GM19099 (cell line): ENCODE measurements around the gene SMKR1.

Experiments
- POLR2A ChIP-seq: IDR thresholded peaks from 3 replicates; pipeline ENCODE4 v1.6.1; 2011; ENCODE audit warnings: low read depth; ENCODE audit not compliant: insufficient read length; ENCODE audit errors: extremely low read depth

Gene SMKR1

DNA sequence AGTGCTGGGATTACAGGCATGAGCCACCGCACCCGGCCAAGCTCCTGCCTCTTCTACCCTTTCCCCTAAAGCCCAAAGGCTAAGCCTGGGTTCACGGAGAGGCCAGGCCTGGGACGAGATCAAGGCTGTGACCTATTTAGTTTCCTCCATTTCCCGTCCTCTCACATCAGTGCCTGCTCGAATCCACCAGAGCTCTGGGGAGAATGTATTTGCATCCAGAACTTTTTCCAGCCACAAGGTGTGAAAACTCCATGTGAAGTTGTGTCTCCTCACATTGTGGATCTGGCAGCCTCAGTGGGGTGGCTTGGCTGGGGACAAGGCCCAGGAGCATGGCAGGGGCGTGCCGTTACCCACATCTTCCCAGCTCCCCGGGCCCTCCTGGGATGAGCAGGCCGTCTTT lies 38.0 kb downstream of the SMKR1 start:
- TF ChIP-seq POLR2A: no peak

DNA sequence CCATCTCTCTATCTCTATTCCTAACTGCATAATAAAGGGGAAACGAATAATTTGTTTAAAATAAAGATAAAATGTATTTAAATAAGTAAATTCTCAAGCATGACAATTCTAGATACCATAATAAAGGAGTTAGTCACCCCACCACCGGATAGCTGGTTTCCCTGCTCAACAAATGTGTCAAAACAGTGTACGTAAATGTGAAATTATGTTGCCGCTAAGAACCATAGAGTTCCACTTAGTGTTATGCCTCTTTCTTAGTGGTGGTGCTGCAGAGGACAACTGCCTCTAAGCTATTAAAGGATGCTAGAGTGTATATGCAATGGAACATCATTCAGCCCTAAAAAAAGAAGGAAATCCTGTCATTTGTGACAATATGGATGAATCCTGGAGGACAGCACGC lies 42.4 kb downstream of the SMKR1 start:
- TF ChIP-seq POLR2A: no peak

DNA sequence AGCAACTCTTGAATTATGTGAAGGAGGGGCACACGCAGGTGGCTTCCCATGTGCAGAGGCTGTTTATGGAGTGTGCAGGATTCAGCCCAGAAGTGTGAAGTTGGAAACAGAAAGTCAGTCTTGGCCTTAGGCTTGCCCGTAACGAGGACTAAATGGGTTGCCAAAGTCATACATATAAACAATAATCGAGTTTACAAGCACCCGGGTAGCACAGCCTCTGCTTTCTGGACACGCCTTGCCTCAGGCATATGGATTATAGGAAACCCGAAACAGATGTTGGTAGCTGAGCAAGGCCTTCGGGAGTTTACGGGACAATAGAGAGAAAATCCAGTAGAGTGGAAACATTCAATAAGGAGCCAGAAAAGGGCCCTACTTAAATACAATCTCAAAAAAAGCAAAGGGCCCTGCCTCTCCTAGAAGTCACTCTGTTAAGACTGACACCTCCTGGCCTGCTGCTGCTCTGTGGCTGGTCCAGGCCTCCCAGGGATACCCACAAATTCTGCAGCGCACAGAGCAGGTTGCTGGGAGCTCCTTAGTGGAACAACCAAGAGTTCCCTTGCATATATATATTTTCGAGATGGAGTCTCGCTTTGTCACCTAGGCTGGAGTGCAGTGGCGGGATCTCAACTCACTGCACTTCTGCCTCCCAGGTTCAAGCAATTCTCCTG lies 48.5 kb downstream of the SMKR1 start:
- TF ChIP-seq POLR2A: no peak

DNA sequence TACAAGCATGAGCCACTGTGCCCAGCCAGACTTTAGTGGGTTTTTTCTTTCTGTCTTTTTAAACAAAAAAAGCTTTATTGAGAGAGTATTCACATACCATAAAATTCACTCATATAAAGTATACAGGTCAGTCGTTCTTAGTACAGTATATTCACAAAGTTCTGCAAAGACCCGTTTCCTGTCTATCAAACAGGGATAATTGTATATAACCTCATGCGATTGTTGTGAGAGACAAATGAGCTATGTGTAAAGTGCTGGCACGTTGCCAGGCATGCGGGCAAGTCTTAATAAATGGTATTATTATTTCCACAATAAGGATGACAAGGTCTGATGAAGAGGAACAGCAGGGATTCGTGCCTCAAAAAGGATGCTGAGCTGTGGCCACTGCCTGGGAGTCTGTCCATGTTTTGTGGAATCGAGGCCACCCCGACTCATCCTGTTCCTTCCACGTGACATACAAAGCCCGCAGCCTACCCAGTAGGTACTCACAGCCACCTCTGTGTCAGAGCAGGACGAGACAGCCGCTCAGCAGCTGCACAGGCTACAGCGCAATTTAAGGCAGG lies 51.6 kb downstream of the SMKR1 start:
- TF ChIP-seq POLR2A: no peak

DNA sequence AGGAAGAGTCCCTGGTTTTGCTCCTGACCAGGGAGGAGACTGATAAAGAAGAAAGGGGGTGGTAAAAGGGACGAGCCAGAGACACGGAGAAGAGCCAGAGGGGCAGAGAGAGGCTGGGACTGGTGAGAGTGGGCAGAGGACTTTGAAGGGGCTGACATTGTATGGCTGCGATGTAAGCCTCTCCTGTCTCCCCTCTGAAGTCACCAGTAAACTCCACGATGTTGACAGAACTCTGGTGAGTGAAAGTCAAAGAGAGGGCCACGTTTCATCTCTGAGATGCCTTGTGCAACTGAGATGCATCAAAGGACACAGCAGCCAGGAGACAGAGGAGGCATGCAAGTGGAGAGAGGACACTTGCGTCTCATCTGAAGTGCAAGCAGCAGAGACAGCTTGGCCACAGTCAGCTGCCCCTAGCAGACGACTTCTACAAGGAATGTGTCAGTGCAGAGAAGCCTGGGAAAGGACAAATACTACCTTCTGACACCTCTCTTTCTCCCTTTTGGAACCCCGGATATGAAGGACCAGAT lies 54.3 kb downstream of the SMKR1 start:
- no peak for TF ChIP-seq POLR2A

DNA sequence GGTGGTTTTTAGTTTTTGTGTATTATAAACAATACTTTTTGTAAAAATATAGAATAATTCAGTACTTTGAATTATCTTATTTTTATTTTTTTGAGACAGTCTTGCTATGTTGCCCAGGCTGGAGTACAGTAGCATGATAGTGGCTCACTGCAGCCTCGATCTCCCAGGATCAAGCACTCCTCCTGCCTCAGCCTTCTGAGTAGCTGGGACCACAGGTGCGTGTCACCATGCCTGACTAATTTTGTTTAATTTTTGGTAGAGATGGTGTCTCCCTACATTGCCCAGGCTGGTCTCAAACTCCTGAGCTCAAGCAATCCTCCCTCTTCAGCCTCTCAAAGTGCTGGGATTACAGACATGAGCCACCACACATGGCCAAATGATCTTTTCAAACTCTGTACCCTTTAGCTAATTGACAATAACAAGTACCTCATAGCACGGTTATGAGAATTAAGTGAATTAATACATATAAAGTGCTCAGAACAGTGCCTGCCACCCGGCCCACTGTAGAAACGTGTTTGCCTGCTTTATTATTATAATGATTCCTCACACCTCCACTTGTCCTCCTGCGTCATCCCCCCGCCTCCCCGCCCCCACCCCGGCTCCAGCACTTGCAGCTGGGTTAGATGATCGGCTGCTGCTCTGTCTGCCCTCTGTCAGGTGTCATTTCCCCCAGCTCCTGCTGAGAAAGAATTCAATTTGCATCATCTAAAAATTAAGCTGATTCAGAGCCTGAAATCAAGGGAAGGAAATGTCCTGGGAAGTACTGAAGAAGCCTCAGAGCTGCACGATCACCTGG lies 55.6 kb downstream of the SMKR1 start:
- no peak for TF ChIP-seq POLR2A

DNA sequence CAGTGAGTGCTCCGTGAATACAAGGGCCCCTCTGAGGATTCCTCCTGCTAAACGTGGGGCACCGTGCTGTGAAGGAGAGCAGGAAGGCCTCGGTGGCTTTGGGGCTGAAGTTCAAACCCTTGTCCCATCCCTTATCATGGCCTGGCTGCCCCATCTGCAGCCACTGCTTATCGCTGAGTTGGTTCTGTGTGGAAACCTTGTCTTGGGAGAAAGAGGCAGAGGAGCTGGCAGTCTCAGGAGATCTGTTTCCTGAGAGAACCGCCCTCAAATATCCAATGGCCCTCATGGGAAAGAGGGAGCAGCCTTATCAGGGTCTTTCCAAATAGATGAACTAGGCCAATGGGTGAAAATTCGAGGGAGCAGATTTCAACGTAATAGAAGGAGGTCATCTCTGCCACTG lies 57.2 kb downstream of the SMKR1 start:
- TF ChIP-seq POLR2A: no peak

DNA sequence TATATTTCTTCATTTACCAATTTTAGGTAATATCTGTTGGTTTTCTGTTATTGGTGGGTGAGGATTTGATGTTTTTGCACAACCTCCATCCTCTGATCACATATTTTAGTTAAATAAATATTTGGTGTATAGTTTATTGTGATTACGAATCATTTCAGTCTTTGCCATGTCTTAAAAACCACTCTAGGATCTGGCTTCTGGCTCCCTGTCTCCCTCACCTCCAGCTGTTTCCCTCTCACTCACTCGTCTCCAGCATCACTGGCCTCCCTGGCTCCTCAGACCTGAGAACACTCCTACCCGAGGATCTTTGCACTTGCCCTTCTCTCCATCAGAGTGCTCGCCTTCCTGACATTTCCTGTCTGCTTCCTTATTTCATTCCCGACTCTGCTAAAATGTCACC lies 58.5 kb downstream of the SMKR1 start:
- TF ChIP-seq POLR2A: no peak

DNA sequence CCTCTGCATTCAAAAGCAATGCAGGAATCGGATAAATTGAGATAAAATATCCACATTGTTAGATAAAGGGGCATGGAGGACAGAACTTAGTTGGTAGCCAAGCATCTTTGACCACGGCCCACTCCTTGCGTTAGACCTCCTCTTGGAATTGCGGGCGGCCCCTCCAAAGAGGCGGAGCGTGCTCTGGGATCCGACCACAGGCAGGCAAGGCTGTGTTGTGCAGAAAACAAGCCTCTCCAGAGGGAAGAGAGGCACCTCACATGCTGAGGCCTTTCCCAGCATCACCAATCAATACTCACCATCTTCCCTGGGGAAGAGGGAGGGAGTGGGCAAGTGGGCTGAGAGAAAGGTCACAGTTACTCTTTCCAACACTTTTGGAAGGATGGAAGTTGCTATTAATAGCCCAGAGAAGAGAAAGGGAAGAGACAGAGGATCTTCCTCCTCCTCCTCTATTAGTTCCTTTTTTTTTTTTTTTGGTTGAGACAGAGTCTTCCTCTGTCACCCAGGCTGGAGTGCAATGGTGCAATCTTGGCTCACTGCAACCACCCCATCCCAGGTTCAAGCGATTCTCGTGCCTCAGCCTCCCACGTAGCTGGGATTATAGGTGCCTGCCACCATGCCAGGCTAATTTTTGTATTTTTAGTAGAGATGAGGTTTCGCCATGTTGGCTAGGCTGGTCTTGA lies 59.5 kb downstream of the SMKR1 start:
- no peak for TF ChIP-seq POLR2A
